ENCODE measurements around the gene TSFM. TPM values are rescaled to one million over a fixed set of nuclear protein-coding genes. Genes with fewer than 3 reads are reported as not detected.
A peak's percentile ranks its signal among the peaks of the same experiment; 100 is the strongest.
"Not testable (repeated sequence)": the region's sequence is repeated elsewhere in the genome, so short reads cannot be mapped to it uniquely, and the experiment has no call there.

Gene TSFM
- total RNA-seq, 2 donors from 2014 or later, result 20.0 to 23.2 TPM

DNA sequence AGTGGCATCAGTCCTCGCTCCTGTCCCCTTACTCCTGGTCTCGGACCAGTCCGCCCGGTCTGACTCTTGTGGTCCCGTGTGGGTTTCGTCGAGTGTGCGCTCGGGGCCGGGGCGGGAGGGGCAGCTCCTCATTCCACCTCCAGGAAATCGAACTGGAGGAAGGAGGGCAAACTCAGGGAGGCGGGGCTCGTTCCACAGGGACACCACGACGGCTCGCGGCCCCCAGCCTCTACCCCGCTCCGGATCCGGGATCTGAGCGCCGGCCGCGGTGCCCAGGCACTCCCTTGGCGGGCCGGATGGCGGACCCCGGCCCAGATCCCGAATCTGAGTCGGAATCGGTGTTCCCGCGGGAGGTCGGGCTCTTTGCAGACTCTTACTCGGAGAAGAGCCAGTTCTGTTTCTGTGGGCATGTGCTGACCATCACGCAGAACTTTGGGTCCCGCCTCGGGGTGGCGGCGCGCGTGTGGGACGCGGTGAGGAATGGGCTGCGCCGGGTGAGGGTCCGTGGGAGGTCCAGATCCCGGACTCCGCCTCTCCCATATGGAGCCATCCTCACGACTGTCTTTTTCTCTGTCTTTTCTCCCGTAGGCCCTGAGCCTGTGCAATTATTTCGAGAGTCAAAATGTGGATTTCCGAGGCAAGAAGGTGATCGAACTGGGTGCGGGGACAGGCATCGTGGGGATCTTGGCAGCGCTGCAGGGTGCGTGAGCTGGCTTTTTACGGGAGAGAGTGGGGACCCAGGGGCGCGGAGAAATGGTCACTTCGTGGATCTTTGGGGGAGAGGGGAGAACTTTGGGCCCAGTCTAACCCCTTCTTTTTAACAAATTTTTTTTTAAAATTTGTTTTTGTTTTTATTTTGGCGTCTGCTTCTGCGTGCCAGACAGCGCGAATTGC lies 9.9 kb upstream of the TSFM start, which contains the start of gene EEF1AKMT3:
Gene EEF1AKMT3, plus strand, starts transcription at position 186 of the 894 bp plus-strand sequence. Its CDS starts 111 bp downstream, at position 297.
- peak within 1 kb of the TSS; percentile 93 to 94 for H3K27ac ChIP-seq
- H3K4me1 ChIP-seq, result peaks cover 0 to 25% of the 10 kb centered on the region in 2 donors
- peaks cover 16% of the 10 kb centered on the region for H3K36me3 ChIP-seq
- no peak for DNase-seq (ENCODE audit: low spot score)
- TF ChIP-seq, protein P1, sequence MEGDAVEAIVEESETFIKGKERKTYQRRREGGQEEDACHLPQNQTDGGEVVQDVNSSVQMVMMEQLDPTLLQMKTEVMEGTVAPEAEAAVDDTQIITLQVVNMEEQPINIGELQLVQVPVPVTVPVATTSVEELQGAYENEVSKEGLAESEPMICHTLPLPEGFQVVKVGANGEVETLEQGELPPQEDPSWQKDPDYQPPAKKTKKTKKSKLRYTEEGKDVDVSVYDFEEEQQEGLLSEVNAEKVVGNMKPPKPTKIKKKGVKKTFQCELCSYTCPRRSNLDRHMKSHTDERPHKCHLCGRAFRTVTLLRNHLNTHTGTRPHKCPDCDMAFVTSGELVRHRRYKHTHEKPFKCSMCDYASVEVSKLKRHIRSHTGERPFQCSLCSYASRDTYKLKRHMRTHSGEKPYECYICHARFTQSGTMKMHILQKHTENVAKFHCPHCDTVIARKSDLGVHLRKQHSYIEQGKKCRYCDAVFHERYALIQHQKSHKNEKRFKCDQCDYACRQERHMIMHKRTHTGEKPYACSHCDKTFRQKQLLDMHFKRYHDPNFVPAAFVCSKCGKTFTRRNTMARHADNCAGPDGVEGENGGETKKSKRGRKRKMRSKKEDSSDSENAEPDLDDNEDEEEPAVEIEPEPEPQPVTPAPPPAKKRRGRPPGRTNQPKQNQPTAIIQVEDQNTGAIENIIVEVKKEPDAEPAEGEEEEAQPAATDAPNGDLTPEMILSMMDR (IDR thresholded peaks at IDR 0.05), result no peak
- peak within 1 kb of the TSS; percentile 61 to 89 for H3K4me3 ChIP-seq
- no peaks in the 10 kb centered on the region for H3K27me3 ChIP-seq
- no peaks in the 10 kb centered on the region for H3K9me3 ChIP-seq

DNA sequence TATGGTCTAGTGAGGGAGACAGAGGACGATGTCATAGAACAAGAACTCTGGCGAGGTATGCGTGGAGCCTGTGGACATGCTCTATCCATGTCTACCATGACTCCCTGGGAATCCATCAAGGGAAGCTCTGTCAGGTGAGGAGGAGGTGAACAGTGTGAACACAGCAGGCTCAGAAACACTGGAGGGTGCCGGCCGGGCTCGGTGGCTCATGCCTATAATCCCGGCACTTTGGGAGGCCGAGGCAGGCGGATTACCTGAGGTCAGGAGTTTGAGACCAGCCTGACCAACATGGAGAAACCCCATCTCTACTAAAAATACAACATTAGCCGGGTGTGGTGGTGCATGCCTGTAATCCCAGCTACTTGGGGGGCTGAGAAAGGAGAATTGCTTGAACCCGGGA lies 8.0 kb upstream of the TSFM start:
- not testable (repeated sequence) for DNase-seq (ENCODE audit: low spot score)

DNA sequence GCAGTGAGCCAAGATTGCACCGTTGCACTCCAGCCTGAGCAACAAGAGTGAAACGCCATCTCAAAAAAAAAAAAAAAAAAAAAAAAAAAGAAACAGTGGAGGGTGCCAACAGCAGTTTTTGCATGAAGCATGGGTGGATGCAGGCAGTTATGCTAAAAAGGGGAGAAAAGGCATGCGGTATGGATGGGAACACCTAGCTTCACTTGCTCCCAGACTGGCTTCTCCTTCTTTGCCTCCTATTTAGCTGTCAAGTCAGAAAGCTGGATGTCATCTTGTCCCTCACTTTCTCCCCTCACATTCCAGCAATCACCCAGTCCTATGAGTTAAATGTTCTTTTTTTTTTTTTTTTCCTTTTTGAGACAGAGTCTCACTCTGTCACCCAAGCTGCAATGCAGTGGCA lies 7.5 kb upstream of the TSFM start:
- Histone ChIP-seq H3K36me3 (peaks cover 5% of the 10 kb centered on the region), H3K4me1 (peaks cover 0 to 25% of the 10 kb centered on the region in 2 donors), H3K27ac (no peak overlapping the region), H3K27me3 (no peaks in the 10 kb centered on the region), H3K4me3 (no peak overlapping the region), H3K9me3 (no peaks in the 10 kb centered on the region)
- TF ChIP-seq, protein P1 (IDR thresholded peaks at IDR 0.05), result no peak
- DNase-seq (ENCODE audit: low spot score), result no peak

More for the DNA sequence above, 8.0 kb upstream of the TSFM start:
- not testable (repeated sequence) for H3K36me3 ChIP-seq, H3K27me3 ChIP-seq, H3K27ac ChIP-seq, H3K4me3 ChIP-seq, H3K9me3 ChIP-seq
- peaks cover 0 to 25% of the 10 kb centered on the region in 2 donors for H3K4me1 ChIP-seq

DNA sequence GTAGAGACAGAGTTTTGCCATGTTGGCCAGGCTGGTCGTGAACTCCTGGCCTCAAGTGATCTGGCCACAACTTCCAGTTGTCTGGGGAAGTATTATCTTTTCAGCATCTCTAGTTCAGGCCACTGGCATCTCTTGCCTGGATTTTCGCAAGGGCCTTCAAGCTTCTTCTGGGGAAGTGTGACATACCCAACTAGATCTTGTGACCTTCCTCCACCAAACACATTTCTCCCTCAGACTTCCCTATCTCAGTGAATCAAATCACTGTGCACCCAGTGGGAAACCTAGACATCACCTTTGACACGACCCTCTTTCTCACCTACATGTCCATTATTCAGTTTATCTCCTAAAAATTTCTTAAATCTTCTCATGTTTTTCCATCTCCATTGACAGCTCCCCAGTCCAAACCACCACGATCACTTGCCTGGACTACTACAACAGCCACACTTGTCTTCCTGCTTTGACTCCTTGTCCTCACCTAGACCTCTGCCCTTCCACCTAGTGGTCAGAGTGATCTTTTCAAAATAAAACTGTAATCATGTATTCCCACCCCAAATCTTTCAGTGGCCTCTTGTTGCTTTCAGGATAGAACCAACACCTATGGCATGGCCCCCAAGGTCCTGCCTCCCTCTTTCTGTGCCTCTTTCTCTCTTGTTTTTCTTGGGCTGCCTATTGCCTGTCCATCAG lies 6.9 kb upstream of the TSFM start:
- H3K9me3 ChIP-seq, result no peaks in the 10 kb centered on the region
- no peaks in the 10 kb centered on the region for H3K36me3 ChIP-seq
- TF ChIP-seq, protein P1 (IDR thresholded peaks at IDR 0.05), result no peak
- no peaks in the 10 kb centered on the region for H3K27me3 ChIP-seq
- H3K27ac ChIP-seq, result no peak overlapping the region
- DNase-seq (ENCODE audit: low spot score), result no peak
- peaks cover 0 to 25% of the 10 kb centered on the region in 2 donors for H3K4me1 ChIP-seq
- no peak overlapping the region for H3K4me3 ChIP-seq

DNA sequence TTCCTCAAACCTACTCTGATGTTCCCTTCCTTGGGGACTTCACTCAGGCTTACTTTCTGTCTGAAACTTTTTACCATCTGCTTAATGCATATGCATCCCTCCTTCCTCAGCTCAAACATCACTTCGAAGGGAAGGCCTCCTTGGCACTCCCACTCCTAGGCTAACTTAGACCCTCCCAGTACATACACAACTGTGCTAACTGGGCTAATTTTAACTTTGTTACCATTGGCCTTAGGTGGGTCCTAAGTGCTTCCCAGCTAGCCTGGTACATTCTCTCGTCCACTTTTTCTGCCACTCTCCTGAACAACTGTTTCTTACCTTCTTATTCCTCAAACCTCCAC lies 6.4 kb upstream of the TSFM start:
- Histone ChIP-seq H3K9me3 (no peaks in the 10 kb centered on the region), H3K27ac (no peak overlapping the region), H3K4me3 (no peak overlapping the region), H3K36me3 (no peaks in the 10 kb centered on the region), H3K27me3 (no peaks in the 10 kb centered on the region), H3K4me1 (peaks cover 0 to 20% of the 10 kb centered on the region in 2 donors)
- TF ChIP-seq, protein P1 (IDR thresholded peaks at IDR 0.05), result no peak
- no peak for DNase-seq (ENCODE audit: low spot score)

DNA sequence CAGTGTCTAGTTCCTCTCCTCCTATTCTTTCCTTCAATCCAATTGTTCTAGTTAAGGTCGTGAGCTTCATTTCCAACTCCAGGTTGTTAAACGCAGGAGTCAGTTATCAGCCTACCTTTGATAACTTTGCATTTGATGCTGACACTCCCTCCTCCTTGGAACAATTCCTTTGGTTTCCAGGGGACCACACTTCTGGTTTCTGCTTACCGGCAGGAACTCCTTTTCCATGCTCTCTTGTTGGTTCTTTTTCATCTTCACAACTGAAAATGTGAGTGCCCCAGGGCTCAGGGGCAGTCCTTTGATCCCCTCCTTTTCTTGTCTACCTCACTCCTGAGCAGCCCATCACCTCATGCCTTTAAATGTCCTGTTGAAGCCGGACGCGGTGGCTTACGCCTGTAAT lies 5.2 kb upstream of the TSFM start:
- H3K27me3 ChIP-seq, result no peaks in the 10 kb centered on the region
- H3K4me1 ChIP-seq, result peaks cover 0 to 16% of the 10 kb centered on the region in 2 donors
- H3K27ac ChIP-seq, result no peak overlapping the region
- H3K36me3 ChIP-seq, result no peaks in the 10 kb centered on the region
- H3K9me3 ChIP-seq, result no peaks in the 10 kb centered on the region
- H3K4me3 ChIP-seq, result no peak overlapping the region
- DNase-seq (ENCODE audit: low spot score), result no peak
- TF ChIP-seq, protein P1 (IDR thresholded peaks at IDR 0.05), result no peak

All from right atrium auricular region (tissue), 2 donors.